Mucosa of descending colon (tissue), 3 donors: ENCODE data around the gene DNM3. TPM values are rescaled to one million over a fixed set of nuclear protein-coding genes. Genes with fewer than 3 reads are reported as not detected.

Experiments used
- ATAC-seq: fragments of 200-7000 bp; cut with Tn5 transposase; one replicate; pipeline ENCODE4 v1.9.1; 2020; ENCODE audit warnings: mild to moderate bottlenecking, moderate library complexity
- DNase-seq, 3 donors: peaks; one replicate each; pipeline ENCODE4 v3.0.0-alpha.2; 2020
- H3K36me3 ChIP-seq: fragments of 200-600 bp; one replicate; pipeline ENCODE4 v1.8.0; 2021; ENCODE audit warnings: low read depth, mild to moderate bottlenecking
- H3K4me1 ChIP-seq: fragments of 200-600 bp; one replicate; pipeline ENCODE4 v1.8.0; 2021; ENCODE audit warnings: low read depth, mild to moderate bottlenecking
- H3K4me3 ChIP-seq: fragments of 200-600 bp; one replicate; pipeline ENCODE4 v1.8.0; 2021; ENCODE audit warnings: mild to moderate bottlenecking
- H3K9me3 ChIP-seq: fragments of 200-600 bp; one replicate; pipeline ENCODE4 v1.8.0; 2021; ENCODE audit warnings: mild to moderate bottlenecking
- intact Hi-C, 2 donors: fragments of 100-400 bp; cut with DNase I in 1 of 2; cut with micrococcal nuclease in 1 of 2; formaldehyde crosslinking; loops; one replicate each; pipeline versions ENCODE4 v1.11.0 to v1.11.1; 2022; cut with DNase I, micrococcal nuclease
- total RNA-seq, 3 donors: library from RNA; stranded (reverse); fragmentation: NEBNext Ultra II Directional in 2 of 3; extraction: Animal tissue kit (Norgen Biotek cat#: 25700) in 2 of 3; gene quantifications; one replicate each; pipeline versions ENCODE4 v1.2.1 to v1.2.4, GENCODE V29; 2021 to 2023
- TF ChIP-seq, protein P1 (sequence below): fragments of 200-600 bp; IDR thresholded peaks from one replicate; pipeline ENCODE4 v1.8.0; 2022; ENCODE audit warnings: antibody characterized with exemption, mild to moderate bottlenecking
- donor health status: DM: no; HTN: no; CAD: no; lungs with moderate emphysema.
- donor health status: DM: no; HTN: no; CAD: no.
- donor health status: DM: no; HTN: yes; CAD: no.

The DNM3 gene
- total RNA-seq, 3 donors from 2014 or later, result 1.4 to 6.4 (median 2.1) TPM

DNA sequence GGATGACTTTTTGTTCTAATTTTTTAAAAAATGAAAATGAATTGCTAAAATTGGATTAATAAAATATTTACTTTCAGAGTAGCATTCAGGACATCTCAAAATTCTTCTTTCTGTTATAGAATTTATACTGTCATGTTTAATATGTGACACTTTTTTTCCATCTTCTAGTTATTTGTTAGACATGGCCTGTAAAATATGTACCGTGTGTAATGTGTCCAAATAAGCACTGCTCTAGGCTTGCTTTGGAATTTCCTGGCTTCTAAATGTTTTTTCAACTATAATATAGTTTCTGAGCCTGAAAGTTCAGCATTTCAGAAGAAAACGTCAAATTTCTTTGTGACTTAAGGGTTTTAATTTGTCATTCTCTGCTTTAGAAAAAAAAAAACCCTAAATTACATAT is 243.6 kb downstream of the DNM3 start:
- Histone ChIP-seq H3K36me3 (no peaks in the 10 kb centered on the region), H3K4me1 (no peaks in the 10 kb centered on the region), H3K9me3 (no peaks in the 10 kb centered on the region), H3K4me3 (no peak overlapping the region)
- TF ChIP-seq, protein P1, sequence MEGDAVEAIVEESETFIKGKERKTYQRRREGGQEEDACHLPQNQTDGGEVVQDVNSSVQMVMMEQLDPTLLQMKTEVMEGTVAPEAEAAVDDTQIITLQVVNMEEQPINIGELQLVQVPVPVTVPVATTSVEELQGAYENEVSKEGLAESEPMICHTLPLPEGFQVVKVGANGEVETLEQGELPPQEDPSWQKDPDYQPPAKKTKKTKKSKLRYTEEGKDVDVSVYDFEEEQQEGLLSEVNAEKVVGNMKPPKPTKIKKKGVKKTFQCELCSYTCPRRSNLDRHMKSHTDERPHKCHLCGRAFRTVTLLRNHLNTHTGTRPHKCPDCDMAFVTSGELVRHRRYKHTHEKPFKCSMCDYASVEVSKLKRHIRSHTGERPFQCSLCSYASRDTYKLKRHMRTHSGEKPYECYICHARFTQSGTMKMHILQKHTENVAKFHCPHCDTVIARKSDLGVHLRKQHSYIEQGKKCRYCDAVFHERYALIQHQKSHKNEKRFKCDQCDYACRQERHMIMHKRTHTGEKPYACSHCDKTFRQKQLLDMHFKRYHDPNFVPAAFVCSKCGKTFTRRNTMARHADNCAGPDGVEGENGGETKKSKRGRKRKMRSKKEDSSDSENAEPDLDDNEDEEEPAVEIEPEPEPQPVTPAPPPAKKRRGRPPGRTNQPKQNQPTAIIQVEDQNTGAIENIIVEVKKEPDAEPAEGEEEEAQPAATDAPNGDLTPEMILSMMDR, result no peak
- no peak for ATAC-seq
- DNase-seq, result no peak
- intact Hi-C loops, result no loop called here

DNA sequence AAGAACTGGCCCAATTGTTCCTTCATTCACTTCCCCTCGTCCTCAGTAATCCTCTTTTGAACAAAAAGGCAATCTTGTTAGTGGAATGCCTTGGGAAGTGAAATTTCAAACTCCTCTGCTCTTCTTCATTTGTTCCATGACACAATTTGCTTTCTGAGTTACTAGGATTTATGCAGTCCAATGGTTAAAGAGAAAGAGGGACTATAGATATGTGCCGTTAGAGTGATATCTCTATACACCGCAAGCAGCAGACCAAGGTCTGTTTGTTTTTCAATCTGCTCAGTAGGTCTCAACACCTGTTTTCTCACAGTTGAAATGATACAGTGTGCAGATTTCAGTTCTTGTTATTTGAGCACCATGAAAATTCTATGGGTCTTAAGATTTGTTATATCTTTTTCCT is 244.0 kb downstream of the DNM3 start:
- Histone ChIP-seq H3K9me3 (no peaks in the 10 kb centered on the region), H3K36me3 (no peaks in the 10 kb centered on the region), H3K4me3 (no peak overlapping the region), H3K4me1 (no peaks in the 10 kb centered on the region)
- DNase-seq, result no peak
- TF ChIP-seq, protein P1, result no peak
- intact Hi-C loops, result no loop called here
- no peak for ATAC-seq

DNA sequence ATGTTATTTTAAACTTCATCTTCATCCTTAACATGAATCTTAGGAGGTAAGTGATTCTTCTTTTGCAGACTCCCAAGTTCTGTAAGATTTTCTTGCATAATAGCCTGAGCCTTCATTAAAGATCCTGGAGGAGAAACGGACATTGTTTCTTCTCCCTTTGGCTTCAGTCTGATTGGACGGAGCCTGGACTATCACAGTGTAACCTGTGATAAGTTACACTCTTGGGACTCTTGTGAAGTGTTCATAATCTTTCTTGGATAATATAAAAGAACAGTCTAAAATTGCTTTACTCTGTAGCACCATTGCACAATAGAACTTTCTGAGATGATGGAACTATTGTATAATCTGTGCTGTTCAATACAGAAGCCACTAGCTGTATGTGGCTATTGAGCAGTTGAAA is 244.8 kb downstream of the DNM3 start:
- intact Hi-C loops, result no loop called here
- ATAC-seq (no peak), DNase-seq (no peak)
- H3K4me1 ChIP-seq, result no peaks in the 10 kb centered on the region
- H3K4me3 ChIP-seq, result no peak overlapping the region
- no peaks in the 10 kb centered on the region for H3K36me3 ChIP-seq
- H3K9me3 ChIP-seq, result no peaks in the 10 kb centered on the region
- TF ChIP-seq, protein P1, result no peak

DNA sequence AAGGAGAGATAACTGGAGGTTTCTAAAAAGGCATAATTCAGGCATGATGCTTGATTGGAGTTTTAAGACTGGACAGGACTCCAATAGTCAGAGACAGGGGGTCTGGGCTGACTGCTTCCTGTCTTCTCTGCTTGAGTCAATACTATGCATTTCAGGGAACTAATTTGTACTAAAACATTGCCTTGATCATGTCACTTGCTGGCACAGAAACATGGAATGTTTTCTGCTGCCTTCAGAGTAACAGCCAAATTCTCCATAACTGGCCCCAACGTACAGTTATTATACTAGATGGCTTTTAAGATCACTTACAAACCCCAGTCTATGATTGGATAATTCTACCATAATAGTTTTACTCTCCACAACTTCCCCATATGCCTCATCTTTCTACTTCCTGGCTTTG is 247.0 kb downstream of the DNM3 start:
- H3K9me3 ChIP-seq, result no peaks in the 10 kb centered on the region
- H3K4me3 ChIP-seq, result no peak overlapping the region
- TF ChIP-seq, protein P1, result no peak
- H3K36me3 ChIP-seq, result no peaks in the 10 kb centered on the region
- DNase-seq (no peak), ATAC-seq (no peak)
- H3K4me1 ChIP-seq, result no peaks in the 10 kb centered on the region
- intact Hi-C loops, result no loop called here

DNA sequence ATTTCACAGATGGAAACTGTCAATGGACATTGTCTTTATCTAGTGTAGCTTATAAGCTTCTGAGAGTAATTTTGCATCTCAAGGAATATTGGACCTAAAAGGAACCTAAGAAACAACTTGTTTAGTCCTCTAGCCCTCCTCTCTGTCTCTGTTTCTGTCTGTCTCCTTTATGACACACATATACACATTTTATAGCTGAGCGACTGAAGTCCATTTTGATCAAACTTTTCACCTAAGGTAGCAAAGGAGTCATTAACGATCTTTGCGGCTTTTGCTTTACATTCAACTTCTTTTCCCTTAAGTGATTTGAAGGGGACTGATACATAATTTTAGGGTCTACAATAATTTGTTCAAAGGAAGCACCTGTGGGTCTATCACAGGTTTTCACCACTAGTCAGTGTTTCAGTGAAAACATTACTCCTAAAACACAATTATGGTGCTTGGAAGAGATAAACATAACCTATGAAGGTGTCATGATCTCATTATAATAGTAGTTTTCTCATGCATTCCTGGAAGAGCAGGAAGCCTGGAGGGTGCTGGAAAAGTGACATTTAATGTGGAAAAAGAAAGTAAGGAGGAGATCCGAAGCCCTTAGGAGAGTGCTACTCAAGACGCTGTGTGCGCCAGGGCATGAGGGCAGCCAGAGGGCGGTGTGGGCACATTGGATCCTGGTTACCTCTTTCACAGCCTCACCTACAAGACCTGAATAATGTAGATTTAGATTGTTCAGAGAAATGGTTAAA is 248.6 kb downstream of the DNM3 start:
- H3K4me1 ChIP-seq, result no peaks in the 10 kb centered on the region
- intact Hi-C loops, result no loop called here
- peak; percentile 98 for ATAC-seq
- TF ChIP-seq, protein P1, result peak; percentile 62
- H3K4me3 ChIP-seq, result no peak overlapping the region
- no peaks in the 10 kb centered on the region for H3K9me3 ChIP-seq
- DNase-seq, result peak; percentile 70 to 87 (median 82)
- H3K36me3 ChIP-seq, result no peaks in the 10 kb centered on the region

DNA sequence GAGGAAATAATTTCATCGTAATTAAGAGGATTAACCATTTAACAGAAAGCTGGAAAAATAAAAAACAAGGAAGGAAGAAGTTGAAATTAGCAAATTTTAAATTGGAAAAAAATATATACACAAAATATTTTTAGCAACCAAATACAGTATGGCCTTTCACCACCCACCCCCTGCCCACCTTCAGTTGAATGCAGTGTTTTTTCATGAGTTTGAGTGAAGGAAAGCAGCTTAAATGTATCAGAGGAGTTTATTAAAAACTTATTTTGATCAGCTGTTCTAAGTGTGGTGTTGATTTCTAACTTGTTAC is 249.2 kb downstream of the DNM3 start:
- TF ChIP-seq, protein P1, result peak; percentile 5
- H3K4me1 ChIP-seq, result no peaks in the 10 kb centered on the region
- H3K4me3 ChIP-seq, result no peak overlapping the region
- H3K9me3 ChIP-seq, result no peaks in the 10 kb centered on the region
- ATAC-seq (no peak), DNase-seq (no peak)
- intact Hi-C loops, result no loop called here
- no peaks in the 10 kb centered on the region for H3K36me3 ChIP-seq
